CD14-positive monocyte (primary cell): Measurements from ENCODE around the gene ZGPAT. TPM values are rescaled to one million over a fixed set of nuclear protein-coding genes. Genes with fewer than 3 reads are reported as not detected.

Source experiments
- DNase-seq, 3 donors: peaks; one replicate each; pipeline ENCODE4 v3.0.0-alpha.2; 2011 to 2022
- H2AFZ ChIP-seq: 2 replicates; pipeline ENCODE4 v1.6.0; 2012; ENCODE audit warnings: mild to moderate bottlenecking, low read depth, low read length, inconsistent platforms; ENCODE audit not compliant: insufficient read depth, poor library complexity, severe bottlenecking
- H3K27ac ChIP-seq, 2 donors: 1 replicate in 1 of 2; 2 replicates in 1 of 2; pipeline ENCODE4 v1.5.1; 2012 to 2013; ENCODE audit warnings: low read length in 2 of 2, control low read depth in 1 of 2, inconsistent platforms in 1 of 2, low read depth in 1 of 2, mild to moderate bottlenecking in 1 of 2
- H3K27me3 ChIP-seq, 2 donors: one replicate each; pipeline versions ENCODE4 v1.6.0 to v1.6.1; 2011 to 2013; ENCODE audit warnings: low read length in 2 of 2; ENCODE audit not compliant: control insufficient read depth in 2 of 2, insufficient read depth in 2 of 2
- H3K36me3 ChIP-seq, 2 donors: replicated peaks in 1 of 2; 1 replicate in 1 of 2; 2 replicates in 1 of 2; pipeline versions ENCODE4 v1.5.1 to v1.6.1; 2012 to 2013; ENCODE audit warnings: low read length in 2 of 2, control low read depth in 1 of 2, inconsistent platforms in 1 of 2, mild to moderate bottlenecking in 1 of 2; ENCODE audit not compliant: insufficient read depth in 2 of 2, control insufficient read depth in 1 of 2
- H3K4me1 ChIP-seq, 2 donors: 1 replicate in 1 of 2; 2 replicates in 1 of 2; pipeline versions ENCODE4 v1.5.1 to v1.6.1; 2012 to 2013; ENCODE audit warnings: low read length in 2 of 2, control low read depth in 1 of 2, inconsistent platforms in 1 of 2, mild to moderate bottlenecking in 1 of 2, moderate library complexity in 1 of 2; ENCODE audit not compliant: insufficient read depth in 2 of 2, control insufficient read depth in 1 of 2
- H3K4me2 ChIP-seq: replicated peaks from 2 replicates; pipeline ENCODE3; 2012; ENCODE audit warnings: low read length, moderate library complexity, mild to moderate bottlenecking; ENCODE audit not compliant: poor library complexity, severe bottlenecking; ENCODE audit errors: extremely low read depth
- H3K4me3 ChIP-seq, 3 experiments: fragments of 200-600 bp in 1 of 3; sonication (generic) in 1 of 3; replicated peaks in 1 of 3; 1 replicate in 2 of 3; 2 replicates in 1 of 3; pipeline ENCODE4 v1.5.1; 2011 to 2013; ENCODE audit warnings: low read length in 3 of 3, mild to moderate bottlenecking in 3 of 3, control low read depth in 2 of 3, low read depth in 2 of 3, inconsistent platforms in 1 of 3, moderate library complexity in 1 of 3
- H3K79me2 ChIP-seq: 2 replicates; pipeline ENCODE4 v1.6.0; 2012; ENCODE audit warnings: mild to moderate bottlenecking, control low read depth, inconsistent platforms, low read length, moderate library complexity; ENCODE audit not compliant: insufficient read depth
- H3K9ac ChIP-seq: 2 replicates; pipeline ENCODE4 v1.6.0; 2017; ENCODE audit warnings: low read length, mild to moderate bottlenecking; ENCODE audit not compliant: insufficient read depth, poor library complexity, severe bottlenecking
- H3K9me3 ChIP-seq, 2 donors: replicated peaks in 1 of 2; 1 replicate in 1 of 2; 2 replicates in 1 of 2; pipeline versions ENCODE4 v1.5.1 to v1.6.1; 2012 to 2013; ENCODE audit warnings: low read length in 2 of 2, control low read depth in 1 of 2; ENCODE audit not compliant: control insufficient read depth in 1 of 2, insufficient read depth in 1 of 2
- H4K20me1 ChIP-seq: 2 replicates; pipeline ENCODE4 v1.6.0; 2012; ENCODE audit warnings: mild to moderate bottlenecking, low read length, control low read depth, moderate library complexity; ENCODE audit not compliant: insufficient read depth
- H3K27ac Mint-ChIP-seq, 7 donors: one replicate each; pipeline ENCODE4 v1.8.0; 2020; ENCODE audit warnings: mild to moderate bottlenecking in 7 of 7, mixed read lengths in 7 of 7, moderate library complexity in 6 of 7, inconsistent platforms in 2 of 7
- H3K27me3 Mint-ChIP-seq, 3 donors: one replicate each; pipeline ENCODE4 v1.8.0; 2021 to 2022; ENCODE audit warnings: low read depth in 3 of 3, mild to moderate bottlenecking in 3 of 3, mixed read lengths in 3 of 3, moderate library complexity in 3 of 3, inconsistent platforms in 1 of 3
- H3K36me3 Mint-ChIP-seq, 2 donors: one replicate each; pipeline ENCODE4 v1.8.0; 2020; ENCODE audit warnings: mixed read lengths in 2 of 2, inconsistent platforms in 1 of 2, mild to moderate bottlenecking in 1 of 2
- H3K4me1 Mint-ChIP-seq: one replicate; pipeline ENCODE4 v1.8.0; 2020; ENCODE audit warnings: mild to moderate bottlenecking, mixed read lengths
- H3K4me3 Mint-ChIP-seq, 2 donors: one replicate each; pipeline ENCODE4 v1.8.0; 2020; ENCODE audit warnings: mild to moderate bottlenecking in 2 of 2, mixed read lengths in 2 of 2, moderate library complexity in 1 of 2
- H3K9me3 Mint-ChIP-seq, 7 donors: one replicate each; pipeline ENCODE4 v1.8.0; 2020 to 2022; ENCODE audit warnings: mixed read lengths in 7 of 7, mild to moderate bottlenecking in 6 of 7, moderate library complexity in 6 of 7, inconsistent platforms in 2 of 7
- CTCF ChIP-seq: fragments of 200-600 bp; IDR thresholded peaks from one replicate; pipeline ENCODE4 v1.8.0; 2022; ENCODE audit warnings: antibody characterized with exemption, mild to moderate bottlenecking
- WGBS: methylation state at CpG from one replicate; pipeline ENCODE4 v1.1.5; 2013; ENCODE audit warnings: missing lambda C conversion rate; ENCODE audit not compliant: insufficient coverage; 5-methylcytosine and 5-hydroxymethylcytosine counted together
- intact Hi-C, 2 donors: fragments of 100-400 bp; cut with micrococcal nuclease; formaldehyde crosslinking; loops; one replicate each; pipeline versions ENCODE4 v1.15.0 to v1.15.1; 2023
- polyA plus RNA-seq, 3 donors: library from polyadenylated mRNA; depleted of rRNA in 1 of 3; unstranded in 2 of 3; stranded (reverse) in 1 of 3; fragments of 300-500 nt in 2 of 3; fragments of >200 nt in 1 of 3; fragmentation: Illumina TruSeq in 2 of 3; gene quantifications; 1 replicate in 2 of 3; 2 replicates in 1 of 3; pipeline ENCODE4 v1.2.3, GENCODE V29; 2012 to 2021

The ZGPAT gene
- polyA plus RNA-seq, 3 donors, result 24.2 to 58.6 (median 28.3) TPM

DNA sequence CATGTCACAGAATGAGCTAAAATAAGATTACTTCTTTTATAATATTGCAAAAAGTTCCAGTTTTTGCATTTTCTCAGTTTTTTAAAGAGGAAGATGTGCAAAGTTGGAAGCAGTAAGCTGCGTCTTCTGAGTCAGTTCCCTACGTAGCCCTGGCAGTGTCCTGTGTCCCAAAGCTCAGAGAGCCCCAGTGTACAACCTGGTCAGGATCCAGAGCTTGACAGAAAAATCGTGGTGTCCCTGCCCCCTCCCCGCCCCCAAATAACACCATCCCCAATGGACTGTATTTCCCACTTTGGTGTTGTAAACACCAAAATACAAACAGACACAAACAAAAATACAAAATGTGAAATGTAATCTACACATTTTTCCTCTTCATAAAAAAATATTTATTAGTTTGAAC lies 36.3 kb downstream of the ZGPAT start:
- H3K79me2 ChIP-seq, result peaks cover 7% of the 10 kb centered on the region
- H3K4me3 Mint-ChIP-seq, result no peak overlapping the region
- peaks cover 13 to 19% of the 10 kb centered on the region in 2 donors for H3K4me1 ChIP-seq
- H3K9ac ChIP-seq, result no peak overlapping the region
- DNase-seq, result no peak
- H3K27me3 Mint-ChIP-seq, result peaks cover 0 to 2% (median 2%) of the 10 kb centered on the region in 3 donors
- H3K9me3 Mint-ChIP-seq, result no peaks in the 10 kb centered on the region
- TF ChIP-seq CTCF, result no peak
- 75% methylated on average over 2 of the region's 4 CpGs for WGBS
- H3K27ac ChIP-seq, result no peak overlapping the region
- intact Hi-C loops, result loop anchor here in 1 of 2 donors (5.0 kb wide), 2 partner anchors 87 to 118 kb away; partner anchors contain the start of genes ABHD16B and RTEL1
- H3K9me3 ChIP-seq, result no peaks in the 10 kb centered on the region
- H3K4me2 ChIP-seq, result no peak overlapping the region
- H3K36me3 ChIP-seq, result peaks cover 0 to 9% of the 10 kb centered on the region in 2 donors
- no peaks in the 10 kb centered on the region for H3K27me3 ChIP-seq
- H2AFZ ChIP-seq, result no peak overlapping the region
- no peak overlapping the region for H3K4me3 ChIP-seq
- H3K4me1 Mint-ChIP-seq, result peaks cover 3% of the 10 kb centered on the region
- peaks cover 9% of the 10 kb centered on the region for H4K20me1 ChIP-seq
- H3K36me3 Mint-ChIP-seq, result peaks cover 2 to 8% of the 10 kb centered on the region in 2 donors
- H3K27ac Mint-ChIP-seq, result no peak overlapping the region

- peaks cover 7% of the 10 kb centered on the region for H3K79me2 ChIP-seq
- H3K4me2 ChIP-seq, result no peak overlapping the region
- H3K27me3 Mint-ChIP-seq, result peaks cover 0 to 2% (median 2%) of the 10 kb centered on the region in 3 donors
- H3K4me1 ChIP-seq, result peaks cover 12 to 17% of the 10 kb centered on the region in 2 donors
- no peak overlapping the region for H3K9ac ChIP-seq
- TF ChIP-seq CTCF, result no peak
- no peak for DNase-seq
- H3K9me3 ChIP-seq, result no peaks in the 10 kb centered on the region
- no peak overlapping the region for H3K4me3 ChIP-seq
- H3K36me3 ChIP-seq, result peaks cover 0 to 9% of the 10 kb centered on the region in 2 donors
- no peak overlapping the region for H3K27ac ChIP-seq
- H2AFZ ChIP-seq, result no peak overlapping the region
- 88% methylated on average over 9 of the region's 25 CpGs for WGBS
- H3K4me1 Mint-ChIP-seq, result peaks cover 3% of the 10 kb centered on the region
- H3K27me3 ChIP-seq, result no peaks in the 10 kb centered on the region
- intact Hi-C loops, result loop anchor here in 1 of 2 donors (5.0 kb wide), 2 partner anchors 87 to 118 kb away; partner anchors contain the start of genes ABHD16B and RTEL1
- H3K36me3 Mint-ChIP-seq, result peaks cover 2 to 8% of the 10 kb centered on the region in 2 donors
- no peak overlapping the region for H3K27ac Mint-ChIP-seq
- no peak overlapping the region for H3K4me3 Mint-ChIP-seq
- H3K9me3 Mint-ChIP-seq, result no peaks in the 10 kb centered on the region
- H4K20me1 ChIP-seq, result peaks cover 9% of the 10 kb centered on the region
Observed at GRCh38 chr20:63744574-63745423, 37.0 kb downstream of the ZGPAT start.
